Effector memory CD4-positive, alpha-beta T cell (primary cell): ENCODE data around the gene NCOA4.
"Not testable (repeated sequence)": the region's sequence is repeated elsewhere in the genome, so short reads cannot be mapped to it uniquely, and the experiment has no call there.

Source experiments
- DNase-seq, 3 donors: peaks; one replicate each; pipeline ENCODE4 v3.0.0-alpha.2; 2020
- H3K27ac ChIP-seq: 2 replicates; pipeline ENCODE4 v1.7.0; 2013; ENCODE audit warnings: mild to moderate bottlenecking, low read length, moderate library complexity; ENCODE audit not compliant: insufficient read depth, poor library complexity, severe bottlenecking
- H3K27me3 ChIP-seq: replicated peaks from 2 replicates; pipeline ENCODE4 v1.7.0; 2013; ENCODE audit warnings: mild to moderate bottlenecking, low read length; ENCODE audit not compliant: insufficient read depth, control insufficient read depth, poor library complexity, severe bottlenecking
- H3K36me3 ChIP-seq: 2 replicates; pipeline ENCODE4 v1.7.0; 2013; ENCODE audit warnings: mild to moderate bottlenecking, low read length, moderate library complexity; ENCODE audit not compliant: control insufficient read depth, insufficient read depth
- H3K4me1 ChIP-seq: 2 replicates; pipeline ENCODE4 v1.7.0; 2013; ENCODE audit warnings: low read length, mild to moderate bottlenecking; ENCODE audit not compliant: control insufficient read depth, insufficient read depth, poor library complexity, severe bottlenecking
- H3K4me3 ChIP-seq: 2 replicates; pipeline ENCODE4 v1.7.0; 2013; ENCODE audit warnings: low read length, low read depth, mild to moderate bottlenecking; ENCODE audit not compliant: insufficient read depth, poor library complexity, severe bottlenecking
- H3K9me3 ChIP-seq: 2 replicates; pipeline ENCODE4 v1.7.0; 2013; ENCODE audit warnings: mild to moderate bottlenecking, low read length, moderate library complexity; ENCODE audit not compliant: control insufficient read depth

Gene NCOA4

GRCh38 chr10:46052791-46053375 lies 22.5 kb upstream of the NCOA4 start:
- Histone ChIP-seq H3K27ac (no peak overlapping the region), H3K4me1 (no peaks in the 10 kb centered on the region), H3K4me3 (no peak overlapping the region), H3K27me3 (no peaks in the 10 kb centered on the region), H3K9me3 (no peaks in the 10 kb centered on the region), H3K36me3 (no peaks in the 10 kb centered on the region)
- DNase-seq: no peak

- Histone ChIP-seq H3K9me3 (no peaks in the 10 kb centered on the region), H3K27me3 (no peaks in the 10 kb centered on the region), H3K27ac (no peak overlapping the region), H3K36me3 (no peaks in the 10 kb centered on the region), H3K4me3 (no peak overlapping the region), H3K4me1 (no peaks in the 10 kb centered on the region)
- DNase-seq: no peak
Measured at GRCh38 chr10:46052057-46052790, 21.8 kb upstream of the NCOA4 start.

GRCh38 chr10:46050941-46051623 lies 20.7 kb upstream of the NCOA4 start:
- H3K36me3 ChIP-seq: no peaks in the 10 kb centered on the region
- no peaks in the 10 kb centered on the region for H3K9me3 ChIP-seq
- H3K27ac ChIP-seq: no peak overlapping the region
- no peaks in the 10 kb centered on the region for H3K27me3 ChIP-seq
- no peak for DNase-seq
- no peaks in the 10 kb centered on the region for H3K4me1 ChIP-seq
- H3K4me3 ChIP-seq: no peak overlapping the region

- H3K36me3 ChIP-seq, H3K27me3 ChIP-seq, H3K9me3 ChIP-seq, H3K4me3 ChIP-seq, H3K27ac ChIP-seq, DNase-seq, H3K4me1 ChIP-seq: not testable (repeated sequence)
Measured at GRCh38 chr10:46049497-46049831, 19.0 kb upstream of the NCOA4 start.

GRCh38 chr10:46048152-46048551 lies 17.7 kb upstream of the NCOA4 start:
- Histone ChIP-seq H3K4me1 (no peaks in the 10 kb centered on the region), H3K27ac (no peak overlapping the region), H3K36me3 (no peaks in the 10 kb centered on the region), H3K4me3 (no peak overlapping the region), H3K27me3 (no peaks in the 10 kb centered on the region), H3K9me3 (no peaks in the 10 kb centered on the region)
- DNase-seq: no peak

- no peaks in the 10 kb centered on the region for H3K9me3 ChIP-seq
- H3K4me3 ChIP-seq: no peak within 1 kb of the TSS
- no peaks in the 10 kb centered on the region for H3K36me3 ChIP-seq
Measured at GRCh38 chr10:46046261-46046660, 15.8 kb upstream of the NCOA4 start, which contains the start of gene MSMB. MSMB (minus strand) TSS chr10:46046269; CDS start chr10:46046237, 32 bp downstream.

GRCh38 chr10:46042527-46042926 lies 12.1 kb upstream of the NCOA4 start:
- no peak overlapping the region for H3K4me3 ChIP-seq
- no peak for DNase-seq
- no peaks in the 10 kb centered on the region for H3K36me3 ChIP-seq

More at GRCh38 chr10:46046261-46046660, 15.8 kb upstream of the NCOA4 start, which contains the start of gene MSMB:
- DNase-seq: no peak
- Histone ChIP-seq H3K27ac (no peak within 1 kb of the TSS), H3K4me1 (no peaks in the 10 kb centered on the region), H3K27me3 (no peaks in the 10 kb centered on the region)

GRCh38 chr10:46040004-46040403 lies 9.6 kb upstream of the NCOA4 start:
- Histone ChIP-seq H3K27ac (no peak overlapping the region), H3K36me3 (no peaks in the 10 kb centered on the region), H3K4me3 (no peak overlapping the region), H3K9me3 (no peaks in the 10 kb centered on the region), H3K27me3 (no peaks in the 10 kb centered on the region), H3K4me1 (no peaks in the 10 kb centered on the region)
- no peak for DNase-seq

More at GRCh38 chr10:46042527-46042926, 12.1 kb upstream of the NCOA4 start:
- Histone ChIP-seq H3K27me3 (no peaks in the 10 kb centered on the region), H3K4me1 (no peaks in the 10 kb centered on the region), H3K27ac (no peak overlapping the region), H3K9me3 (no peaks in the 10 kb centered on the region)

GRCh38 chr10:46037107-46037825 lies 6.8 kb upstream of the NCOA4 start:
- Histone ChIP-seq H3K27me3 (no peaks in the 10 kb centered on the region), H3K9me3 (no peaks in the 10 kb centered on the region), H3K36me3 (no peaks in the 10 kb centered on the region), H3K27ac (no peak overlapping the region), H3K4me1 (no peaks in the 10 kb centered on the region), H3K4me3 (no peak overlapping the region)
- DNase-seq: no peak
